NT2/D1 (cell line): ENCODE data around the gene SAT1.

ENCODE experiments used
- DNase-seq: peaks from one replicate; pipeline ENCODE4 v3.0.0-alpha.2; 2011; ENCODE audit warnings: low read depth, low spot score
- H3K27me3 ChIP-seq: 2 replicates; pipeline ENCODE4 v1.6.0; 2011; ENCODE audit warnings: mild to moderate bottlenecking; ENCODE audit not compliant: insufficient read length, insufficient read depth
- H3K36me3 ChIP-seq: 2 replicates; pipeline ENCODE4 v1.6.1; 2011; ENCODE audit warnings: mild to moderate bottlenecking, low read length, mixed read lengths; ENCODE audit not compliant: insufficient read depth, insufficient read length
- H3K4me1 ChIP-seq: 2 replicates; pipeline ENCODE4 v1.5.1; 2011; ENCODE audit not compliant: insufficient read depth, insufficient read length
- H3K4me3 ChIP-seq: 2 replicates; pipeline ENCODE4 v1.5.1; 2011; ENCODE audit warnings: low read depth; ENCODE audit not compliant: insufficient read length
- H3K9ac ChIP-seq: 2 replicates; pipeline ENCODE4 v1.6.0; 2011; ENCODE audit warnings: low read depth; ENCODE audit not compliant: insufficient read length
- H3K9me3 ChIP-seq: 2 replicates; pipeline ENCODE4 v1.5.1; 2011; ENCODE audit warnings: mild to moderate bottlenecking, low read length; ENCODE audit not compliant: insufficient read depth
- SUZ12 ChIP-seq: IDR thresholded peaks from 2 replicates; pipeline ENCODE4 v1.6.1; 2011; ENCODE audit not compliant: insufficient read length, insufficient read depth; ENCODE audit errors: extremely low read depth
- YY1 ChIP-seq: IDR thresholded peaks from 2 replicates; pipeline ENCODE4 v1.6.1; 2011; ENCODE audit not compliant: insufficient read length, insufficient read depth
- ZNF274 ChIP-seq: IDR thresholded peaks from 2 replicates; pipeline ENCODE4 v1.6.1; 2011; ENCODE audit warnings: mild to moderate bottlenecking, low read depth, low read length

The SAT1 gene

GRCh38 chrX:23782455-23782854, 518 bp upstream of the SAT1 start:
- Histone ChIP-seq H3K9me3 (no peaks in the 10 kb centered on the region), H3K27me3 (no peaks in the 10 kb centered on the region), H3K9ac (peak overlapping the region; percentile 2), H3K4me1 (no peaks in the 10 kb centered on the region), H3K4me3 (peak overlapping the region; percentile 13), H3K36me3 (peaks cover 18% of the 10 kb centered on the region)
- TF ChIP-seq ZNF274 (no peak), SUZ12 (no peak), YY1 (no peak)
- DNase-seq, result no peak

- no peaks in the 10 kb centered on the region for H3K9me3 ChIP-seq
- no peak for DNase-seq
- H3K36me3 ChIP-seq, result peaks cover 18% of the 10 kb centered on the region
- H3K4me3 ChIP-seq, result peak overlapping the region; percentile 91
- no peak for TF ChIP-seq SUZ12
- no peak for TF ChIP-seq ZNF274
- TF ChIP-seq YY1, result no peak
- H3K4me1 ChIP-seq, result no peaks in the 10 kb centered on the region
- peak overlapping the region; percentile 78 for H3K9ac ChIP-seq
- no peaks in the 10 kb centered on the region for H3K27me3 ChIP-seq
These were observed 856 bp downstream of the SAT1 start for GRCh38 chrX:23783589-23784469.

GRCh38 chrX:23784470-23785331, 1.7 kb downstream of the SAT1 start:
- H3K9me3 ChIP-seq, result no peaks in the 10 kb centered on the region
- peak overlapping the region; percentile 3 for H3K4me3 ChIP-seq
- H3K36me3 ChIP-seq, result peaks cover 18% of the 10 kb centered on the region
- no peak overlapping the region for H3K9ac ChIP-seq
- H3K4me1 ChIP-seq, result no peaks in the 10 kb centered on the region
- no peak for DNase-seq
- no peaks in the 10 kb centered on the region for H3K27me3 ChIP-seq
- TF ChIP-seq SUZ12 (no peak), ZNF274 (no peak), YY1 (no peak)

GRCh38 chrX:23785580-23785979, 2.6 kb downstream of the SAT1 start:
- Histone ChIP-seq H3K4me1 (no peaks in the 10 kb centered on the region), H3K4me3 (no peak overlapping the region), H3K36me3 (peaks cover 18% of the 10 kb centered on the region), H3K9ac (no peak overlapping the region), H3K27me3 (no peaks in the 10 kb centered on the region), H3K9me3 (no peaks in the 10 kb centered on the region)
- no peak for TF ChIP-seq ZNF274
- no peak for TF ChIP-seq SUZ12
- TF ChIP-seq YY1, result no peak
- DNase-seq, result no peak

DNA sequence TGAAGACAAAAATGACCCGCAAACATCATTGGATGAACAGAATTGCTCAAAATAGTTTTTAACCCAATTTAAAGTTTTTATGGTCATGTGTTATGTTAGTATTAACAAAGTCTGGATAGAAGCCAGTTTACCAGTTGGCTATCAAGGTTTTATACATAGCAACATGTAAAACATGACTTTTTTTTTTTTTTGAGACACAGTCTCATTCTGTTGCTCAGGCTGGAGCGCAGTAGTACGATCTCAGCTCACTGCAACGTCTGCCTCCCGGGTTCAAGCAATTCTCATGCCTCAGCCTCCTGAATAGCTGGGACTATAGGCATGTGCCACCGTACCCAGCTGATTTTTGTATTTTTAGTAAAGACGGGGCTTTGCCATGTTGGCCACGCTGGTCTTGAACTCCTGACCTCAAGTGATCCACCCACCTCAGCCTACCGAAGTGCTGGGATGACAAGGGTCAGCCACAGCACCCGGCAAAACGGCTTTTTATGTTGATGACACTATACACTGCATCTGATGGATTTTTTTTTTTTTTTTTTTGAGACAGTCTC, 3.4 kb downstream of the SAT1 start:
- H3K9ac ChIP-seq, result no peak overlapping the region
- no peak for DNase-seq
- H3K4me1 ChIP-seq, result no peaks in the 10 kb centered on the region
- peaks cover 18% of the 10 kb centered on the region for H3K36me3 ChIP-seq
- H3K4me3 ChIP-seq, result no peak overlapping the region
- H3K9me3 ChIP-seq, result no peaks in the 10 kb centered on the region
- no peaks in the 10 kb centered on the region for H3K27me3 ChIP-seq
- TF ChIP-seq ZNF274 (no peak), SUZ12 (no peak), YY1 (no peak)

GRCh38 chrX:23787745-23788118, 4.8 kb downstream of the SAT1 start:
- Histone ChIP-seq H3K36me3 (peaks cover 18% of the 10 kb centered on the region), H3K9ac (no peak overlapping the region), H3K27me3 (no peaks in the 10 kb centered on the region), H3K4me1 (no peaks in the 10 kb centered on the region), H3K4me3 (no peak overlapping the region), H3K9me3 (no peaks in the 10 kb centered on the region)
- DNase-seq, result no peak
- TF ChIP-seq ZNF274 (no peak), YY1 (no peak)

DNA sequence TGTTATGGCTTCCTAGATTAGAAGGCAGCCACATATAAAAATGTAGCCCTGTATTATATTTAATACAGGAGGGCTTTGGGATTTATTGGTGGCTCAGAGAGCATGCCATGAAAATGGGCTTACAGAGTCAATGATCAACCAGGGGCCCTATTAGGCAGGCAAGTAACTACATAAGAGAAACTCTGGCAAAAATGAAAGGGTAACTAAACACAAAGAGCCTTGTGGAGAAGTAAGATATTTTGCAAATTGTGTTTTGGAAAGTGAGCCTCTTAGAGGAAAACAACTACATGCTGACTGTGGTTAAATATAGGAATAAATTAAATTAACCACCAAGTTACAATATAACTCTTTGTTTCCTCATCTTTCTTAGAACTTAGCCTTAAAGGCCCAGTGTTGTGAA, 5.5 kb downstream of the SAT1 start:
- Histone ChIP-seq H3K27me3 (no peaks in the 10 kb centered on the region), H3K4me3 (no peak overlapping the region), H3K36me3 (peaks cover 18% of the 10 kb centered on the region), H3K9ac (no peak overlapping the region), H3K9me3 (no peaks in the 10 kb centered on the region), H3K4me1 (no peaks in the 10 kb centered on the region)
- TF ChIP-seq ZNF274 (no peak), YY1 (no peak), SUZ12 (no peak)
- DNase-seq, result no peak
